Kidney epithelial cell (primary cell): ENCODE results near the gene MCOLN1. TPM values are rescaled to one million over a fixed set of nuclear protein-coding genes. Genes with fewer than 3 reads are reported as not detected.

Experiments used
- DNase-seq: peaks from one replicate; pipeline ENCODE4 v3.0.0-alpha.2; 2010; ENCODE audit warnings: low read depth
- H3K27me3 ChIP-seq: 2 replicates; pipeline ENCODE4 v1.6.0; 2011; ENCODE audit warnings: low read length; ENCODE audit not compliant: control insufficient read depth, insufficient read depth
- H3K36me3 ChIP-seq: 2 replicates; pipeline ENCODE4 v1.5.1; 2011; ENCODE audit warnings: low read length; ENCODE audit not compliant: control insufficient read depth, insufficient read depth
- H3K4me3 ChIP-seq: 2 replicates; pipeline ENCODE4 v1.5.1; 2011; ENCODE audit warnings: low read depth, mild to moderate bottlenecking, control low read depth, low read length
- CTCF ChIP-seq: IDR thresholded peaks from 2 replicates; pipeline ENCODE4 v1.5.1; 2011; ENCODE audit warnings: mild to moderate bottlenecking, moderate library complexity, low read length, control low read depth, inconsistent platforms; ENCODE audit not compliant: insufficient read depth, poor library complexity, severe bottlenecking
- total RNA-seq: library from RNA; depleted of rRNA; stranded (reverse); fragments of >200 nt; gene quantifications from 2 replicates; pipeline ENCODE4 v1.2.3, GENCODE V29; 2015

Gene MCOLN1
- total RNA-seq, 1 donor from 2014 or later, result 13.7 TPM

- H3K4me3 ChIP-seq, result no peak overlapping the region
- no peak for DNase-seq
- peaks cover 23% of the 10 kb centered on the region for H3K27me3 ChIP-seq
- no peaks in the 10 kb centered on the region for H3K36me3 ChIP-seq
- no peak for TF ChIP-seq CTCF
These were observed 17.1 kb upstream of the MCOLN1 start for GRCh38 chr19:7505288-7505681.

- no peak overlapping the region for H3K4me3 ChIP-seq
- no peak for TF ChIP-seq CTCF
- H3K27me3 ChIP-seq, result peaks cover 18% of the 10 kb centered on the region
- no peak for DNase-seq
- no peaks in the 10 kb centered on the region for H3K36me3 ChIP-seq
These were observed 16.6 kb upstream of the MCOLN1 start for GRCh38 chr19:7505682-7506384.

- TF ChIP-seq CTCF, result no peak
- H3K27me3 ChIP-seq, result peaks cover 10% of the 10 kb centered on the region
- no peak overlapping the region for H3K4me3 ChIP-seq
- DNase-seq, result no peak
- no peaks in the 10 kb centered on the region for H3K36me3 ChIP-seq
These were observed 15.8 kb upstream of the MCOLN1 start for GRCh38 chr19:7506385-7507328.

- no peaks in the 10 kb centered on the region for H3K36me3 ChIP-seq
- DNase-seq, result no peak
- no peak overlapping the region for H3K4me3 ChIP-seq
- TF ChIP-seq CTCF, result no peak
- peaks cover 9% of the 10 kb centered on the region for H3K27me3 ChIP-seq
These were observed 14.5 kb upstream of the MCOLN1 start for GRCh38 chr19:7507884-7508283.

GRCh38 chr19:7509625-7510024, 12.8 kb upstream of the MCOLN1 start:
- Histone ChIP-seq H3K36me3 (no peaks in the 10 kb centered on the region), H3K27me3 (peaks cover 6% of the 10 kb centered on the region), H3K4me3 (no peak overlapping the region)
- no peak for DNase-seq
- TF ChIP-seq CTCF, result no peak
